GM21737 (cell line): Measurements from ENCODE around the gene SH3BP4.

Source experiments
- ATAC-seq: cut with Tn5 transposase; IDR thresholded peaks from one replicate; pipeline ENCODE4 v1.9.1; 2021; ENCODE audit warnings: mild to moderate bottlenecking, moderate library complexity; ENCODE audit not compliant: unreplicated experiment

The SH3BP4 gene, protein sequence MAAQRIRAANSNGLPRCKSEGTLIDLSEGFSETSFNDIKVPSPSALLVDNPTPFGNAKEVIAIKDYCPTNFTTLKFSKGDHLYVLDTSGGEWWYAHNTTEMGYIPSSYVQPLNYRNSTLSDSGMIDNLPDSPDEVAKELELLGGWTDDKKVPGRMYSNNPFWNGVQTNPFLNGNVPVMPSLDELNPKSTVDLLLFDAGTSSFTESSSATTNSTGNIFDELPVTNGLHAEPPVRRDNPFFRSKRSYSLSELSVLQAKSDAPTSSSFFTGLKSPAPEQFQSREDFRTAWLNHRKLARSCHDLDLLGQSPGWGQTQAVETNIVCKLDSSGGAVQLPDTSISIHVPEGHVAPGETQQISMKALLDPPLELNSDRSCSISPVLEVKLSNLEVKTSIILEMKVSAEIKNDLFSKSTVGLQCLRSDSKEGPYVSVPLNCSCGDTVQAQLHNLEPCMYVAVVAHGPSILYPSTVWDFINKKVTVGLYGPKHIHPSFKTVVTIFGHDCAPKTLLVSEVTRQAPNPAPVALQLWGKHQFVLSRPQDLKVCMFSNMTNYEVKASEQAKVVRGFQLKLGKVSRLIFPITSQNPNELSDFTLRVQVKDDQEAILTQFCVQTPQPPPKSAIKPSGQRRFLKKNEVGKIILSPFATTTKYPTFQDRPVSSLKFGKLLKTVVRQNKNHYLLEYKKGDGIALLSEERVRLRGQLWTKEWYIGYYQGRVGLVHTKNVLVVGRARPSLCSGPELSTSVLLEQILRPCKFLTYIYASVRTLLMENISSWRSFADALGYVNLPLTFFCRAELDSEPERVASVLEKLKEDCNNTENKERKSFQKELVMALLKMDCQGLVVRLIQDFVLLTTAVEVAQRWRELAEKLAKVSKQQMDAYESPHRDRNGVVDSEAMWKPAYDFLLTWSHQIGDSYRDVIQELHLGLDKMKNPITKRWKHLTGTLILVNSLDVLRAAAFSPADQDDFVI

DNA sequence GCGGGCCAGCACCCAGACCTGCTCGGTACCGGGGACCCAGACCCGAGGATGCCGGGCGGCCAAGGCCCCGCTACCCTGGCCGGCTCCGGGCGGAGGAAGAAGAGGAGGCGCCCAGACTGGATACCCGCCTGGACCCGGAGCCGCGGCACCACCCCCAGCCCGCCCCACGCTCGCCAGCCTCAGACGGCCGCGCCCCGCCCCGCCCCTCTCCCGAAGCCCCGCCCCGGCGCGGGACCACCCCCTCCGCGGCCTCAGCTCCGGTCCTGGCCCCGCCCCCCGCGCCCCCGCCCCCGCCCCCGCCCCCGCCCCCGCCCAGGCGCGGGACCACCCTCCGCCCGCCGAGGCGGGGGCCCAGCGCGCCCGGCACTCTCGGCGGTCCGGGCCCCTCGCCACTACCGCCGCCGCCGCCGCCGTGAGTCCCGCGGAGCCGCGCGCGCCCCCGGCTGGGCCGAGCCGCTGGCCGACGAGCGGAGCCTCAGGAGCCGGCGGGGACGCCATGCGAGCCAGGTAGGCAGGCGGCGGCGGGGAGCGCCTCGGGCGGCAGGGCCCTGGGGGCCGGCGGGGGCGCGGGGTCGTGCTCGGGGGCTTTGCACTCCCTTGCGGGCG lies at the start of gene SH3BP4:
SH3BP4 (plus strand) TSS at position 354 of the 606 bp plus-strand sequence. CDS start 82,986 bp downstream, outside the sequence.
- ATAC-seq: no peak

DNA sequence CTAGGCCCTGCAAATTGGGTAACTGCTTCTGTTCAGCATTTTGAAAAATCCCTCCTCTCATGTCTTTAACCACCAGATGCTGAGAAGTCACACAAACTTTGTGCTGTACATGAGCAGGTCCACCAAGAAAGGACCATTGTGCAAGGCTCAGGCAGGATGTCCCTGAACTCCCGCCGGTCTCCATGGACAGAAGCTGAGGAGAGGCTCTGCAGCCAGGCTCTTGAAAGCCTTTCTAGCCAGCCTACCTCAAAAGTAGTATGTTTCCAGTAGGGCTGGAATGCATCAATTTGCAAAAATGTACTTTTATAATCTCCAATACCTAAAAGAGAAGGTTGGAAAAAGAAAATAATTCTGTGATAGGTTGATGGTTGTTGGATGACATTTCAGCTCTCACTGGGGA lies 47.0 kb upstream of the SH3BP4 start:
- no peak for ATAC-seq

DNA sequence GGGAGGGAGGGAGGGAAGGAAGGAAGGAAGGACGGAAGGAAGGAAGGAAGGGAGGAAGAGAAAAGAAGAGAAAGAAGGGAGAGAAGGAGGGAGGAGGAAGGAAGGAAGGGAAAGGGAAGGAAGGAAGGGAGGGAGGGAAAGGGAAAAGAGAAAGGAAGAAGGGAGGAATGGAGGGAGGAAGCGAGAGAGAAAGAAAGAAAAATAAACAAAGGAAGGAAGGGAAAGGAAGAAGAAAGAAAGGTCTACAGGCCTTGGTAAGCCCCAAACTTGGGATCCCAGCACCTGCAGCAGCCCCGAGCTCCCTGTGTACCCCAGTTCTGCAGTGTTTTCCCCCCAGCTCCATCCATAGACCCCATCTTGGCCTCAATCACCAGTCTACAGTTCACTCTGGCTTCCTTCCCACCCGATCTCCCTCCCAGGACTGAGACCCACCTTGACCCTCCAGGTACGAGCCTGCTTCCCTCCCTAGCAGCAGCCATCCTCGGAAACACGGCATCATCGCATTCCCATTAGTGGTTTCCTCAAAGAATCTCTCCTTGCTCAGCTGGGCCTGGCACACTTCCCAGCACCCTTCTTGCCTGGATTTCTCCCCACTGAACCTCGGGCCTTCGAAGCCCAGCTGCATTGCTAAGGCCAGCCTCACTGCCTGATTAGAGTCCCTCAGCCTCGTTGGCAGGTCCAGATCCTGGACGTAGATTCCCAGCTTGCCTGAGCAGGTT lies 46.1 kb upstream of the SH3BP4 start:
- ATAC-seq: no peak

DNA sequence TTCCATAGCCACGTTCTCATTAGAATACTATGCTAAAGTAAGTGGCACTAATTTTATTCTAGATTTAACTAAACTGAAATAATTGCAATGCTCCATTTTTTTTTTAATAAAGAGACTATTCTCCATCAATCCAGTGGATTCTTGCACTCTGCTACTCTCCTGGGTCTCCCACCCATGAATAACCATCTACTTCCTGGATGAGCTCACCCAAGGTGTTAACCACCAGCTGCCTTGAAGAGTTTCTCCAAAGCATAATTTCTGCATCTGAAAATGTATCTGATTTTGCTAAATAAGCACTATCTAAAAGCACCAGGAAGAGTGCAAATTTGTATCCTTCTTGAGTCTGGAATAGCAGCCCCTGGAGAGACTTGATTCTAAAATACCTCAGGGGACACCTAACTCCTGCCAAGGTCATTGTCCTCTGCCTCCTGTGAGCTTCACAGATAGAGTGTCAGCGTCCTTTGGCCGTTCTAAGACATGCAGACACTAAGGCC lies 41.6 kb upstream of the SH3BP4 start:
- ATAC-seq: no peak

DNA sequence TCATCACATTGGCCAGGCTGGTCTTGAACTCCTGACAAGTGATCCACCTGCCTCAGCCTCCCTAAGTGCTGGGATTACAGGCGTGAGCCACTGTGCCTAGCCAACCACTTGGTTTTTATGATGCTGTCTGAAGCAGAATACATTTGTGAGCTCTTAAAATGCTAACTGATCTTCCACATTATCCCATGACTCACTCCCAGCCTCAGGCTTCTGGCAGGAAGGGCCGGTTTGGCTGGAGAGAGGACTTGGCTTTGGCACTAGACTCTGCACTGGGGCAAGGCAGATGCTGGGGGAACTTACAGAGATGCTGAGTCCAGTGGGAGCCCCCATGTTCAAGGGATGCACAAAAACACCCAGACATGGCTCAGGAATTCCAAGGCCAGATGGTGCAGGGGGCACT lies 40.5 kb upstream of the SH3BP4 start:
- no peak for ATAC-seq

DNA sequence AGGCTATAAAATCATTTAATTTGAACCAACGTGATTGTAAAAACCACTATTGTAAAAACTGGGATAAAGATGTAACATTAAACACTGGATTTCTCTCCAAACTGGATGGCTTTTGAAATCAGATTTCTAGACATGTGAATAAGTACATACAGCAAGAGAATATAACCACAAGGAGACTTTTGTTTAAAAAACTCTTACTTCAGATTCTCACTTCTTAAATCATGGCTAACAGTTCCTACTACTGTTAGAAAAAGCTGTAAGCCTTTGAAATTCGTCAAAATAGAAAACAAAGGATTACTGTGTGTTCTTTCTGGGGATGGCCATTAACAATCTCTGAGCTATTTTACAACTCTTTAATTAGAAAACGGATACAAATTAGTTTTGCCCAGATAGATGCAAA lies 39.4 kb upstream of the SH3BP4 start:
- no peak for ATAC-seq

DNA sequence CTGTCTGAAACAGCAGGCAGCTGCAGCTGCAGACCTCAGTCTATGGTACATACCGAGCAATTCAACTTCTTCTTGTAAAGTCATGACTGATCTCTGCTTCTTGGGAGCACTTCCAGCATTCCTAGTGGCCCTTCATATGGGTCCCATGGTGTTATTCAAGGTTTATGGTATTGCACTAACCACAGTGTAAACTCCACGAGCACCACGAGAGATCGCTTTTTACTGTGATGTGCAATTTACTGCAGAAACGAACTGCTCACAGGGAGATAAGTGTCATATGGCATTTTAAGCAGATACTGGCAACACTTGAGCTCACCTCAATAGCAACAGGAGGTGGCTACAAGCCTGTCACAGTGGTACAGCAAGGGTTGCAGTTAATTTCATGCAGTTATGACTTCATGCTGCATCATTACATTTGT lies 38.6 kb upstream of the SH3BP4 start:
- ATAC-seq: no peak

DNA sequence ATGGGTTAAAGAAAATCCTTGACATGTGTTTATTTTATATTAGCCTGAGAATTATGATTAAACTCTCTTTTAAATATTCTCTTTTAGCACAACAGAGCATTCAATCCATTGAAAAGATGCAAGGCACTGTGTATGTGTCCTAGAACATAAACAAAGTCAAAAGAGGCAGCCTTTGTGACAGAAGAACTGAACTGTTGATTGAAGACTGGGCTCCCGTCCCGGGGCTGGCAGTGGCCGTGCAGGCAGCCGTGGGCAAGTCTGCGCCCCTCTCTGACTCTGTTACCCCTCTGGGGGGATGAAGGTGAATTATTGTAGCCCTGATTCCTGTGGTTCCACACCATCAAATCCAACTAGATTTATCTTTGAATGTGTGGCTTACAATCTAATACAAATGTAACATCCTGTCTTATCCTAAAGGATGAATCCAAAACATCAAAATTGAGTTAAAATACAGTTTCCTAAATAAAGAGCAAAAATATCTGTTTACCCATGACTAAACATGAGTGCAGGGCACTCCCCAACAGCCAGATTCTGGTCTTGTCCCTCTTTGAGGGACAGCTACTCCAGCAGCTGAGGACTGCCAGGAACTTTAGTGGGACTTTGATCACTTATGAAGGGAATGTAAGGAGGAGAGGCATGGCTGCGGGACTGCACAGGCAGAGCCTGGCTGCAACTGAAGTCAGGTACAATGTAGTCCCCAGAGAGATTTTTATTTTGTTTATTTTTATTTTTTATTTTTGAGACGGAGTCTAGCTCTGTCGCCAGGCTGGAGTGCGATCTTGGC lies 37.3 kb upstream of the SH3BP4 start:
- ATAC-seq: no peak

DNA sequence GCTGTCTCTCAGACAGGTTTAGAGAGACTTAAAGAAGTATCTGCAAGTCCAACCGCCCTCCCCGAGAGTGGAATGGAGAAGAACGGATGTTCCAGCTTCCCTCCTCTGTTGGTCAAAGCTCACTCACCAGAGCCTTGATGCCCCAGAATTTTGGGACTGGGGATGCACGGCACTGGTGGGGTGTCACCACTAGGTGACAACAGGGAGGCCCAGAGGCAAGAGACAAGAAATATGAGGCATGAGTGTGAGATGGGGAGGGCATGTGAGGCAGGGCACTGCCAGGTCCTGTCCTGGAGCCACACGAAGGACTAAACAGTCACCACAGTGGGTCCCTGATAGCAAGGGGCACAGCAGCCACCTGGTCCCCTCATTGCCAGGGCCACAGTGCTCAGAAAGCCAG lies 35.1 kb upstream of the SH3BP4 start:
- no peak for ATAC-seq

DNA sequence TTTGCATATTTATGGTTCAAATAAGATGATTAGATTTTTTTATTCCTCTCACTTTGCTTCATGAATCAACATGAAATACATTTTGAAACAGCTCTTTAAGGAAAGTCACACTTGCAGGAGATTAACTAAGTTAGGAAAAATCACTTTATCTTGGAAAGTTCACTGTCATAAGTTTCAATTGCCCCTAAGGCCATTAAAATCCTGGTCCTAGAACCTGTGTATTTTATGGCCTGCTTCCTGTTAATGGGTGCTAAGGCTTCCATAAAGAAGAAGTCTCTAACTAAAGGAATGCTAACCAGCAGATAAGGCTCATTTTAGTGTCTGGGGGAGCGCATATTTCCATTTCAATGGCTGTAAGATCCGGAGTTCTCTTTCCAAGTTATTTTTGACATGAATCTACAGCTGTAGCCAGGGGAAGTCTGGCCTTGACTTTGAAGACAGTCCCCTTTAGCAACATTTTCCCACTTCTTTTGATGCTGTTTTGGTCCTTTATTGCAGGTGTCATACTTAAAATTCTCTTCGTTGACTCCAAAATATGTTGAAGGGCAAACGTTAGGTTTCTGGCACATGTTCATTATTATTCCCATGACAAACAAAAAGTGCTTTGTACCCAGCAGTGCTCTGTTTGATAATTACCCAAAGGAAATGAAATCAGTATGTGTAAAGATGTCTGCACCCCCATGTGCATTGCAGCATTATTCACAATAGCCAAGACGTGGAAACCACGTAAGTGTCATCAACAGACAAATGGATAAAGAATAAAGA lies 34.4 kb upstream of the SH3BP4 start:
- ATAC-seq: no peak

DNA sequence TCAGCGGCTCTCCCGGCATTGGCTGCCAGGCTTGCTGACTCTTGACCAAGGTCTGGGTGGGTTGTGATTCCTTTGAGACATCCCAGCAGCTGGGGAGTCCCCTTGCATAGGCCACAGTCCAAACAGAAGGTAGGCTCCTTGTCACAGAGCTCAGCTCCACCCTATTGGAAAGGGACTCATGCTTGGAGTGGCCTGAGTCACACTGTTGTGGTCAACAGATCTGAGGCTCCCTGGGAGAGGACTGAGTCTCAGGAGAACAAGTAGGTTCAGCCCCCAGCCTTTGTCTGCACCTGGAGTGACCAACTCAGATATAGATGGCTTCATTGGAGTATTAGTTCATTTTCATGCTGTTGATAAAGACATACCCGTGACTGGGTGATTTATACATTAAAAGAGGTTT lies 32.1 kb upstream of the SH3BP4 start:
- ATAC-seq: no peak

DNA sequence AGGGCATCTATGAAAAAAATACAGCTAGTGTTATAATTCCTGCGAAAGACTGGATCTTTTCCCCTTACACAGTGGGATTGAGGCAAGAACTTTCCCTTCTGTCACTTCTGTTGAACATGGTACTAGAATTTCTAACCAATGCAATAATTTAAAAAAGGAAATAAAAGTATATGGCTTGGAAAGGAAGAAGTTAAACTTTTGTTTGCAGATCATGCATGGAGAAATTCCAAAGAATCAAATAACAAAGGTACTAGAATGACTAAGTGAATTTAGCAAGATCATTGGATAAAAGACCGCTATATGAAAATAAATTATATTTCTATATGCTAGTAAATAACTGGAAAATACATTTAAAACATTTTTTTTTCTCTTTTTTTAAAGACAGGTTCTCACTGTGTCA lies 31.0 kb upstream of the SH3BP4 start:
- no peak for ATAC-seq

DNA sequence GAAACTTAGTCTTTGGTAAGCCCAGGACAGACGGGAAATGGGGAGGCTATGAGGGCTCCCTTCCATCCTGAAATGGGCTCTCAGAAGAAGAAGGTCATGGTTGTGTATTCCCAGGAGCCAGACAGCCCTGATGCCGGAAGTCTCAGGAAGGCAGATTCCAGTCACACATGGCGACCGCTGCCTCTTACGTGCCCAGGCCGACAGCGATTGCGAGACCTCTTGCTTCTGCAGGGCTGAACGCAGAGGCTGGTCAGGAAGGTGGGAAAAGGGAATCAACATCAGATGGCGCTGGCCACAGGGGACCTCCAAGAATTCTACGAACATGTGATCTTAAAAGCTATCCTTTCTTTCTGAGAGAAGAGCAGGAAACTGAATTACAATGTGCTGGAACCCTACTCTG lies 22.8 kb upstream of the SH3BP4 start:
- no peak for ATAC-seq

DNA sequence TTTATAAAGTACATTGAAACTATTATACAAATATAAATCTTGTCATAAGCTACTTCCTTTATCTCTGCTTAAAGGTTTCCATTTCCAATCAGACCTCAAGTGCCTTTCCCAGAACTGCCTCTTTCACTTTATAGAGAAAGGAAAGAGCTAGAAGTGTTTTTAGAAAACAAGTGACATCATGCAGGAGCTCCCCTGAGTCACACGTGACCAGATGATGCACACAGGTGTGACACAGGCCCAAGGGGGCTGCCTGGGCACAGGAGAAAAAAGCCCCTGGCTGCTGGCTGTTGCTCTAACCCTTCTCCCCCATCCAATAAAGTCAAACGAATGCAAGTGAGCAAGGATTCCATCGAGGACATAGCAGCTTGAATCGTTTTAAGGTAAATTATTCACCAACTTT lies 21.4 kb upstream of the SH3BP4 start:
- no peak for ATAC-seq

DNA sequence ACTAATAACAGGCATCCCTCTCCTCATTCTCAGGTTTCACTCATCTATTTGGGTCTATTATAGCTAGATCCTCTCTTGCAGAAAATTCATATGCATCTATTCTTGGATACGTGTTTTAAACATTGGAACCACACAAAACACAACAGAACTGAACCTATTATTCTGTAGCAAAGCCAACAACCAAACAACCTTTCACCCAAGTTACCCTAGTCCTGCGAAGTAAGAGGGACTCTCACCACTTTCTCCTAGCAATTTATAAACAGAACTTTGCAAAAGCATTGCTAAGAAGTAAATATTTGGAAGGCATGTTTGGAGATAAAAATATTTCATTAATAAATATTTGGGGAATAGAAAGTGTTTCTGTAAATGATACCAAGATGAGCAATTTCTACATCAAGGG lies 20.4 kb upstream of the SH3BP4 start:
- no peak for ATAC-seq

DNA sequence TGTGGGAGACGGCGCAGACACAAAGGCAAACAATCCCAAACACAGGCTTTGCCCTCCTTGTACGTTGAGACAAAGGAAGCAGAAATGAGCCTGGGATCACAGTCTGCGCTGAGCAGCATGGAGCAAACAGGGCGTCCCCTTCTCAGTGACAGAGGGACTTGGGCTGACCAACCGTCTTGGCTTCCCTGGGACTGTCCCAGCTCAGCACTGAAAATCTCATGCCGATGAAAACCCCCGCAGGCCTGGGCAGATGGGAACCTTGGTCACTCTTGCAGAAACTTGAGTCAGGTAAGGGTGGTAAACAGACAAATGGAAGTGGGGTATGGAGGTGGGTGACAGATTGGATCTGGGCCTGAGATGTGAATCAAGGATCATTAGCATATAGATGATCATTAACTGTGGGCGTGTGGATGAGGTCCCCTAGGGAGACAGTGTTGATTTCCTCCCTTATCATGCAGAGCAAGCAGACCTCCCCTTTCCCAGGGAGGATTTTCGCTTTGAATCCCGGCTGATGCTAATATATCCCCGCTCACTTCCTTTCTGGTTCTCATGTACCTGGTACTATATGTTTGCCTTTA lies 19.1 kb upstream of the SH3BP4 start:
- no peak for ATAC-seq

DNA sequence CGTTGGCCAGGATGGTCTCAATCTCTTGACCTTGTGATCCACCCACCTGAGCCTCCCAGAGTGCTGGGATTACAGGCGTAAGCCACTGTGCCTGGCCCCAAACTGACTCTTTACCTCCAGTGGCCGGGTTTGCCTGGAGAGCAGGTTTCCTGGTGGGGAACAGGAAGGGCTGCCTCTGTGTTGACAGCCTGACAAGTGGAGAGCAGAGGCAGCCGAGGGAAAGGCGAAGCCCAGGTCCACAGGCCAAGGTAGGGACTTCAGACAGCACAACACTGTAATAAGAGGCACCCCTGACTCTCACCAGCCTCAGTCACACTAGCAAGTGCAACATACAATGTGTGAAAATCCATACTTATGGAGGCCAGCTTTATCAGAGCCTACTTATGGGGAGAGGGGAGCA lies 16.5 kb upstream of the SH3BP4 start:
- no peak for ATAC-seq

DNA sequence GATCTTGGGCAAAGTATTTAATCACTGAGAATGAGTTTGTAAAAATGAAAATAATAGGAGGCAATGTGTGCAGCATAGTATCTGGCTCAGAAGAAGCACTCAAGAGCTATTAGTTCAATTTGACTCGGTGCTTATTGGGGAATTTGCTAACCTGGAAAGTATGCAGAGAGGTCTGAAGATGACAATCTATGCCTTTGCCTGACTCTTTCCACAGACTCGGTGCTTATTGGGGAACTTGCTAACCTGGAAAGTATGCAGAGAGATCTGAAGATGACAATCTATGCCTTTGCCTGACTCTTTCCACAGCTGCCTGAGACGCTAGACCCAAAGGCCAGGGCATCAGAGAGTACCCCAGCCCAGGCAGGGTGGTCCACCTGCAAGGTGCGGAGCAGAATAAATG lies 12.2 kb upstream of the SH3BP4 start:
- ATAC-seq: no peak

DNA sequence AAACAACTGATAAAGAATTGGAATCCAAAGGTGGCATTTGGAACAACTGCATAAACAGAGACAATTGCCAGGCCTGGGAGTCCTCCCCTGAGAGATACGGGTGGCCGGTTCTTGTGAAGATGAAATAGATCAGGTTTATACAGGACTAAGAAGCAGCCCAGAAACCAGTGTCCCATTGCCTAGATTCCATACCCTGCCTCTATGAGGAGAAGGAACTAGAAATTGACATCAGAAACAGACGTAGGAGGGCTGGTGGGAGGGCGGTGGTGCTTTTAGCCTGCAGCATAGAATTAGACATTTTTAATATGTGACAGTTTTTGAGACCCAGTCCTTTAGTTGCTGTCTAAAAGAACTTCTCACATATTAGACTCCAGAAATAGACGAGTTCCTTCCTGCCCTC lies 11.8 kb upstream of the SH3BP4 start:
- no peak for ATAC-seq
